Esophagus muscularis mucosa (tissue), 3 donors: ENCODE data around the gene GNB4.

ENCODE experiments used
- CTCF ChIP-seq, 3 experiments: fragments of 200-600 bp in 2 of 3; fragments of 450-650 bp in 1 of 3; sonication (generic) in 2 of 3; IDR thresholded peaks; one replicate each; pipeline ENCODE4 v1.5.1; 2017 to 2019; ENCODE audit warnings: antibody characterized with exemption in 3 of 3, mild to moderate bottlenecking in 2 of 3, moderate library complexity in 1 of 3
- POLR2A ChIP-seq: fragments of 450-650 bp; IDR thresholded peaks from one replicate; pipeline ENCODE4 v1.6.1; 2017; ENCODE audit warnings: antibody characterized with exemption, moderate library complexity, mild to moderate bottlenecking, low read depth
- POLR2AphosphoS5 ChIP-seq, 2 donors: sonication (generic); formaldehyde crosslinking; IDR thresholded peaks; one replicate each; pipeline ENCODE4 v1.6.1; 2017; ENCODE audit warnings: antibody characterized with exemption in 2 of 2

GRCh38 chr3:179495483-179495882 lies 44.2 kb upstream of the GNB4 start:
- TF ChIP-seq POLR2A (no peak), CTCF (IDR thresholded peaks at IDR 0.05) (no peak), POLR2AphosphoS5 (IDR thresholded peaks at IDR 0.05) (no peak)
